Rectal smooth muscle tissue (tissue), 1 donor: ENCODE measurements around the gene VPS26A.

Experiments
- H3K27ac ChIP-seq: one replicate; pipeline ENCODE4 v1.7.0; 2013; ENCODE audit warnings: low read depth, low read length, inconsistent platforms
- H3K27me3 ChIP-seq: one replicate; pipeline ENCODE4 v1.7.0; 2013; ENCODE audit warnings: low read length; ENCODE audit not compliant: control insufficient read depth, insufficient read depth
- H3K36me3 ChIP-seq: one replicate; pipeline ENCODE4 v1.7.0; 2013; ENCODE audit warnings: low read length; ENCODE audit not compliant: control insufficient read depth, insufficient read depth
- H3K4me1 ChIP-seq: one replicate; pipeline ENCODE4 v1.7.0; 2013; ENCODE audit warnings: low read length; ENCODE audit not compliant: control insufficient read depth, insufficient read depth
- H3K4me3 ChIP-seq: one replicate; pipeline ENCODE4 v1.7.0; 2013; ENCODE audit warnings: low read length
- H3K9ac ChIP-seq: one replicate; pipeline ENCODE4 v1.7.0; 2013; ENCODE audit warnings: low read length

Gene VPS26A

GRCh38 chr10:69091143-69091651 lies 32.8 kb upstream of the VPS26A start:
- Histone ChIP-seq H3K27ac (no peak overlapping the region), H3K36me3 (no peaks in the 10 kb centered on the region), H3K27me3 (no peaks in the 10 kb centered on the region), H3K4me3 (peak overlapping the region; percentile 24), H3K9ac (no peak overlapping the region), H3K4me1 (no peaks in the 10 kb centered on the region)

- Histone ChIP-seq H3K27me3 (no peaks in the 10 kb centered on the region), H3K4me3 (no peak overlapping the region), H3K9ac (no peak overlapping the region), H3K4me1 (no peaks in the 10 kb centered on the region), H3K36me3 (no peaks in the 10 kb centered on the region), H3K27ac (no peak overlapping the region)
Measured at GRCh38 chr10:69092959-69093850, 30.8 kb upstream of the VPS26A start.

DNA sequence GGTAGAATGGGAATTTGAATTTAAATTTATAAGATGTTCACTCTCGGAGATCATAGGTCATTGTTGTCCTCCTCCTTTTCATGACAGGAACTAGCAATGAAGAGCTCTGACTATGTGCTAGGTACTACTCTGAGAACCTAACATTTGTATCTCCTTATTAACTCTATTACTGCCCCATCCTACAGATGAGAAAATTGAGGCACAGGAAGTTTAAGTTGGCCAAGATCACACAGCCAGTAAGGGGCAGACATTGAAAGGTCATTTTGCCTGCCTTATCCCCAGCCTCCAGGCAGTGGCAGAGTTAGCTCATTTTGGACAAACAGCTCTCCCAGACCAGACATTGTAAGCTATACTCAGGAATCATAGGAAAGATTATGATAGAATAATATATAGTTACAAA lies 30.0 kb upstream of the VPS26A start:
- no peaks in the 10 kb centered on the region for H3K27me3 ChIP-seq
- H3K9ac ChIP-seq = no peak overlapping the region
- H3K4me1 ChIP-seq = no peaks in the 10 kb centered on the region
- H3K27ac ChIP-seq = no peak overlapping the region
- no peak overlapping the region for H3K4me3 ChIP-seq
- H3K36me3 ChIP-seq = no peaks in the 10 kb centered on the region

DNA sequence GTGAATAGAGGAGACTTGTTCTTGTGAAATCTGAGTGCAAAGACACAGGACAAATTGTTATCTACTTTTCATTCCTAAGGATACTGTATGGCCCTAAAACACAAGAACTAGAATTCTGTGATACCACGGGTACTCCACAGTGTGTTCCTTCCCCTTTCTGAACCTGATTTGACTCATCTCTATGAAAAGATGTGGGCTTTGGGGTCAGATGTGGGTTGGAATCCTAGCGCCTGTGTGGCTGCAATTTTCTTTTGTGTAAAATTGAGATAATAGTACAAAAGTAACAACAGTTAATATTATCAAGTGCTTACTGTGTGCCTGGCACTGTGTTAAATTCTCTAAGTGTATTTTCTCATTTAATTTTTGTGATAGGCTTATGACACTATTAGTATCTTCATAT lies 27.9 kb upstream of the VPS26A start:
- Histone ChIP-seq H3K4me3 (no peak overlapping the region), H3K4me1 (no peaks in the 10 kb centered on the region), H3K27ac (no peak overlapping the region), H3K27me3 (no peaks in the 10 kb centered on the region), H3K9ac (no peak overlapping the region), H3K36me3 (no peaks in the 10 kb centered on the region)

DNA sequence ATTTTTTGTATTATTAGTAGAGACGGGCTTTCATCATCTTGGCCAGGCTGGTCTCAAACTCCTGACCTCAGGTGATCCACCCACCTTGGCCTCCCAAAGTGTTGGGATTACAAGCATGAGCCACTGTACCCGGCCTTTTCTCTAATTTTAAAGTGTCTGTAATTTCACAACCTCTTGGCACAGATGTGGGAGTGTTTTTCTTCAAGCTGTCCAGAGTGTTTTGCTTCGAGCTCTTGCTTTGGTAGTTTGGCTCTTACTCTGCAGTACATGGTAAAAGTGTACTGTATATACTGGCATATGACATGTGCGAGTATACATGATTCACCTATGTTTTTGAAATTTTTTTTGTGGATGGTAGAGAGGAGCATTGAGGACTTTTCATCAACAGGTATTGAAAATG lies 26.2 kb upstream of the VPS26A start:
- no peaks in the 10 kb centered on the region for H3K4me1 ChIP-seq
- no peaks in the 10 kb centered on the region for H3K27me3 ChIP-seq
- no peaks in the 10 kb centered on the region for H3K36me3 ChIP-seq
- no peak overlapping the region for H3K4me3 ChIP-seq
- no peak overlapping the region for H3K27ac ChIP-seq
- no peak overlapping the region for H3K9ac ChIP-seq

DNA sequence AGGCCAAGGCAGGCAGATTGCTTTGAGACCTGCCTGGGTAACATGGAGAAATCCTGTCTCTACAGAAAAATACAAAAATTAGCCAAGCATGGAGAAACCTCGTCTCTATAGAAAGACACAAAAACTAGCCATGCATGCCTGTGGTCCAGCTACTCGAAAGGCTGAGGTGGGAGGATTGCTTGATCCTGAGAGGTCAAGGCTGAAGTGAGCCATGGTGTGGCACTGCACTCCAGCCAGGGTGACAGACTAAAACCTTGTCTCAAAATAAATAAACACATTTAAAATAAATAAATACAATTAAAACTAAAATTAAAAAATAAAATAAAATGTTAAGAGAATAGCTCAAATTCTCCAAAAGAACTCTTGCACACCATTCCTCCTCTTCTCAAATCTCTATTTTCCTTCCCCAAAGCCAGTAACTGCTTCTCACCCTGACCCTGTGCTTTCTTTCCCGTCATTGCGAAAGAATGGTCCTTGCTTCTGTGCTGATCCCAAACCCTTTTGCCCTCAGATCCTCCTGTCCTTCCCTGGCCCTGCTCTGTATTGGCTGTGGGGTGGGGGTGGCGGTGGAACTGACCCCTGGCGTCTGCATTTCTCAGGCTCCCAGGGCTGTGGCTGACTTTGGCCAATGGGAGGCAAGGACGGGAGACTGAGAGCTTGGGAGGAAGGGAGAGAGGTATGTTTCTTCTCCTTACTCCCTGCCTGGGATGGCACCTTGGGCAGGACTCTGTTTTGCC lies 23.7 kb upstream of the VPS26A start:
- Histone ChIP-seq H3K4me1 (no peaks in the 10 kb centered on the region), H3K9ac (no peak overlapping the region), H3K36me3 (no peaks in the 10 kb centered on the region)

DNA sequence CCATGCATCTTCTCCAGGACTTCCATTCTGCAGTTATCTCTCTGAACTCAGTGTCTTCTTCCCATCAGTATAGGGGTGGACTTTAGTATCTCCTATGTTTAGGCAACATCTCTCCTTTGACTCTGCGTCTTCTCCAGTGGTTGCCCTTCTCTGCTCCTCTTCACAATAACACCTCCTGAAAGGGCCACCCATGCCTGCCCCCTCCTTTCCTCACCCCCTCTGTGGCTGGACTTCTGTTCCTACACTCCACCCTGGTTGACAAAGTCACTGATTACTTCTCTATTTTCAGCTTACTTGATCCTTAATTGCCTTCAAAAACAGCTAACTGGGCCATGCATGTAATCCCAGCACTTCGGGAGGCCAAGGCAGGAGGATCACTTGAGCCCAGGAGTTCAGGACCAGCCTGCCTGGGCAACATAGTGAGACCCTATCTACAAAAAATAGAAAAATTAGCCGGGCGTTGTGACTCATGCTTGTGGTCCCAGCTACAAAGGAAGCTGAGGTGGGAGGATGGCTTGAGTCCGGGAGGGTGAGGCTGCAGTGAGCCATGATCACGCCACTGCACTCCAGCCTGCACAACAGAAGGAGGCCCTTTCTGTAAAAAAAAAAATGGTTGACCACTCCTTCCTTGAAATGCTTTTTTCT lies 22.4 kb upstream of the VPS26A start:
- no peak overlapping the region for H3K27ac ChIP-seq
- H3K4me3 ChIP-seq = no peak overlapping the region
- no peaks in the 10 kb centered on the region for H3K27me3 ChIP-seq
- no peaks in the 10 kb centered on the region for H3K4me1 ChIP-seq
- no peaks in the 10 kb centered on the region for H3K36me3 ChIP-seq
- no peak overlapping the region for H3K9ac ChIP-seq

More for the DNA sequence above, 23.7 kb upstream of the VPS26A start:
- no peak overlapping the region for H3K27ac ChIP-seq
- H3K27me3 ChIP-seq = no peaks in the 10 kb centered on the region
- H3K4me3 ChIP-seq = no peak overlapping the region

DNA sequence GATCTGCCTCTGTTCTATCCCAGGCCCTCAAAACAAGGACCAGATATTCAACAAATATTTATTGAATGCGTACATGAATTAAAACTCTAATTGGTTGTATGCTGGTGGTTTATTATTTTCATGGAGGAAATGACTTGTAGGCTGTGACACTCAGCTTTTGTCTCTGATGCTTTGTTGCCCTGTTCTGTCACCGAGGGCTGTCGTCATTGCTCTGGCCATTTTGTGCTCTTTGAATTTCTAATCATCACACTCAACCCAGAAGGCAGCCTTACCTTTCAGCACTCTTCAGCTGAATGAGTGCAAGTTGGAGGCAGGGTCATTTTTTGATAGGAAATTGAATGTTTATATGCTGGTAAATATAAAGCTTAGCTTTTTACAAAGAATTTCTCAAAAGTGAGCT lies 21.5 kb upstream of the VPS26A start:
- no peaks in the 10 kb centered on the region for H3K36me3 ChIP-seq
- no peak overlapping the region for H3K9ac ChIP-seq
- H3K27ac ChIP-seq = no peak overlapping the region
- H3K4me3 ChIP-seq = no peak overlapping the region
- no peaks in the 10 kb centered on the region for H3K27me3 ChIP-seq
- H3K4me1 ChIP-seq = no peaks in the 10 kb centered on the region

- H3K27me3 ChIP-seq = no peaks in the 10 kb centered on the region
- H3K36me3 ChIP-seq = no peaks in the 10 kb centered on the region
- H3K4me1 ChIP-seq = no peaks in the 10 kb centered on the region
- no peak overlapping the region for H3K9ac ChIP-seq
- H3K27ac ChIP-seq = no peak overlapping the region
- H3K4me3 ChIP-seq = no peak overlapping the region
Measured at GRCh38 chr10:69103784-69104183, 20.2 kb upstream of the VPS26A start.

DNA sequence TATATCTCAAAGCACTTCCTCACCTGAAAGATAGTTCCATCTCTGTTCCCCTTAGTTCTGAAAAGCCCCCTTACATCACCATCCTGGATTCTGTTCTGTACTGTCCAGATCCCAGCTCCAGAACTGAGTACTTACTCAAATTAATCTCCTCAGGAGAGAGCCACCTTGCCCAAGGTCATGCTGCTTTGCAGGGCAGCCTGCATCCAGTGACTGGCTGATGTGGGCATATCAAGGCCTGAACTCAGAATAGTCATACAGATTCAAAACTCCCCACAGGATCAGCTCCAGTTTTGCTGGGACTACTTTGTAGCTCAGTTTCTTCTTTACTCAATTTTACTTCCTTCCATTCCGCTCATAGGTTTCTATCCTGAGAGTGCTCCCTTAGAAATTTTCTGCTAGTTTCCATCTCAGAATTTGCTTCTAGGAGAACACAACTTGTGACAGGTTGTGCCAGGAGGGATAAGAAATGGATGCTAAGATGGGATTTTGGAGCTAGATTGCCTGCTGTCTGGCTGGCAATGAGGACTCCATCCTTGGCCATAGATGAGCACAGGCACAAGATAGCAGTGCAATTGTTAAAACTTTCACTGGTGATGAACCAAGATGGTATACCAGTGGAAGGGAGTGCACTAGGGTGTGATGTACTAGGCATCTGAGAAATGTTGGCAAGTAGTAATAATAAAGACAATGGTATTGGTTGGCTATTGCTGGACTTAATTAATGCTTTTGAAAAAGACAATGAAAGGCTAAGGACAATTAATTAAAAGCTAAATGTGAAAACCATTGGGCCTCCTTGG lies 18.8 kb upstream of the VPS26A start:
- Histone ChIP-seq H3K4me1 (no peaks in the 10 kb centered on the region), H3K9ac (no peak overlapping the region), H3K4me3 (no peak overlapping the region), H3K27me3 (no peaks in the 10 kb centered on the region), H3K36me3 (no peaks in the 10 kb centered on the region), H3K27ac (no peak overlapping the region)

DNA sequence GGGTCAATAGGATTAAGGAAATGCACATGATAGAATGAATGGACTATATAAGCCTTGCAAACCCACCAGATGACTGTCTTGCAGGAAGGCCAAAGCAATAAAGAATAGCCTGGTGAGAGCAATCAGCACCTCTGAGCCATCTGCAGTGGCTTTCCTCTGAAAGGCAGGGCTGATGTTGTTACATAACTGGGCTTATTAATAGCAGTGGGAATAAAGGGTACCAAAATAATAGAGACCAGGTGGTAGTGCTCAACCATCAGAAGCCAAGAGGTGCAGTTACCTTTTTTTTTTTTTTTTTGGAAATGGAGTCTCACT lies 16.8 kb upstream of the VPS26A start:
- Histone ChIP-seq H3K9ac (no peak overlapping the region), H3K36me3 (no peaks in the 10 kb centered on the region), H3K4me1 (no peaks in the 10 kb centered on the region), H3K27ac (no peak overlapping the region), H3K27me3 (no peaks in the 10 kb centered on the region), H3K4me3 (no peak overlapping the region)

GRCh38 chr10:69107699-69108098 lies 16.3 kb upstream of the VPS26A start:
- Histone ChIP-seq H3K27ac (no peak overlapping the region), H3K4me3 (no peak overlapping the region), H3K9ac (no peak overlapping the region), H3K36me3 (no peaks in the 10 kb centered on the region), H3K4me1 (no peaks in the 10 kb centered on the region), H3K27me3 (no peaks in the 10 kb centered on the region)
